ENCODE results near the gene VILL.

- TF ChIP-seq CTCF (IDR thresholded peaks at IDR 0.05; ENCODE audit: control extremely low read depth in 1 of 3, insufficient read depth in 1 of 3, low read depth in 1 of 3, low read length in 3 of 3) (no peak), NRF1 (IDR thresholded peaks at IDR 0.05; ENCODE audit: low read depth, low read length) (no peak), RAD21 (IDR thresholded peaks at IDR 0.05 in 1 of 2, conservative IDR thresholded peaks at IDR 0.05 in 1 of 2; ENCODE audit: low read depth in 2 of 2, low read length in 2 of 2) (no peak), TAF1 (IDR thresholded peaks at IDR 0.05; ENCODE audit: low read depth, low read length) (no peak), CEBPB (IDR thresholded peaks at IDR 0.05; ENCODE audit: low read depth, low read length) (no peak), POLR2AphosphoS5 (IDR thresholded peaks at IDR 0.05; ENCODE audit: low read depth, low read length) (no peak), POLR2A (IDR thresholded peaks at IDR 0.05; ENCODE audit: control extremely low read depth in 1 of 2, low read depth in 2 of 2, low read length in 2 of 2) (no peak), EGR1 (IDR thresholded peaks at IDR 0.05; ENCODE audit: borderline replicate concordance, low read depth, low read length) (no peak)
Observed at GRCh38 chr3:37999836-38000235, 9.2 kb downstream of the VILL start.
